WTC11 (cell line): ENCODE results near the gene DNAH9. TPM values are rescaled to one million over a fixed set of nuclear protein-coding genes. Genes with fewer than 3 reads are reported as not detected.

ENCODE experiments used
- ATAC-seq: fragments of 200-7000 bp; cut with Tn5 transposase; 2 replicates; pipeline ENCODE4 v1.10.0; 2021; ENCODE audit warnings: mild to moderate bottlenecking, moderate library complexity
- CTCF ChIA-PET: fragments of 300-600 bp; sonication (Branson Sonifier 250); formaldehyde crosslinking; loops from one replicate; lab custom pipeline; 2021; ENCODE audit warnings: antibody characterized with exemption; lab: Charles Lee
- POLR2A ChIA-PET: fragments of 350-600 bp; sonication (Branson Sonifier 250); formaldehyde crosslinking; loops from one replicate; lab custom pipeline; 2021; ENCODE audit warnings: antibody characterized with exemption; lab: Charles Lee
- DNase-seq: peaks from one replicate; pipeline ENCODE4 v3.0.0; 2021; ENCODE audit warnings: low spot score
- H3K27ac Mint-ChIP-seq: 2 replicates; pipeline ENCODE4 v1.8.0; 2021; ENCODE audit warnings: mixed read lengths
- H3K27me3 Mint-ChIP-seq: 2 replicates; pipeline ENCODE4 v1.8.0; 2021; ENCODE audit warnings: low read depth, mild to moderate bottlenecking, moderate library complexity, mixed read lengths
- H3K36me3 Mint-ChIP-seq: 2 replicates; pipeline ENCODE4 v1.8.0; 2021; ENCODE audit warnings: mixed read lengths
- H3K4me1 Mint-ChIP-seq: 2 replicates; pipeline ENCODE4 v1.8.0; 2022; ENCODE audit warnings: mixed read lengths
- H3K4me3 Mint-ChIP-seq: 2 replicates; pipeline ENCODE4 v1.8.0; 2021; ENCODE audit warnings: mild to moderate bottlenecking, moderate library complexity, mixed read lengths
- H3K9me3 Mint-ChIP-seq: 2 replicates; pipeline ENCODE4 v1.8.0; 2021; ENCODE audit warnings: mixed read lengths
- ATF2 ChIP-seq: sonication (generic); formaldehyde crosslinking; IDR thresholded peaks from 2 replicates; pipeline ENCODE4 v1.8.1; 2022; ENCODE audit warnings: low read depth, missing genetic modification reagents, borderline replicate concordance
- CDX4 ChIP-seq: fragments of 250-450 bp; sonication (Bioruptor Pico); IDR thresholded peaks from 2 replicates; pipeline ENCODE4 v1.9.0; 2021; ENCODE audit warnings: moderate library complexity, mild to moderate bottlenecking, inconsistent platforms, borderline replicate concordance
- E2F5 ChIP-seq: sonication (generic); formaldehyde crosslinking; IDR thresholded peaks from 2 replicates; pipeline ENCODE4 v1.8.1; 2022; ENCODE audit warnings: mild to moderate bottlenecking, moderate library complexity, missing genetic modification reagents
- ERG ChIP-seq: fragments of 250-450 bp; sonication (Bioruptor Pico); IDR thresholded peaks from 2 replicates; pipeline ENCODE4 v1.8.0; 2021; ENCODE audit warnings: mild to moderate bottlenecking
- GTF2I ChIP-seq: fragments of 250-450 bp; sonication (Bioruptor Pico); conservative IDR thresholded peaks from 2 replicates; pipeline ENCODE4 v1.4.0; 2021; ENCODE audit warnings: mild to moderate bottlenecking
- IRF2 ChIP-seq: sonication (generic); formaldehyde crosslinking; IDR thresholded peaks from 2 replicates; pipeline ENCODE4 v1.8.0; 2022; ENCODE audit warnings: low read depth, missing genetic modification reagents, borderline replicate concordance
- JAZF1 ChIP-seq: fragments of 250-450 bp; sonication (Bioruptor Pico); IDR thresholded peaks from 2 replicates; pipeline ENCODE4 v1.9.0; 2021; ENCODE audit warnings: moderate library complexity, mild to moderate bottlenecking, inconsistent platforms
- JUN ChIP-seq: sonication (generic); formaldehyde crosslinking; IDR thresholded peaks from 2 replicates; pipeline ENCODE4 v1.8.0; 2023; ENCODE audit warnings: mild to moderate bottlenecking, missing genetic modification reagents
- MXD4 ChIP-seq: fragments of 250-450 bp; sonication (Bioruptor Pico); IDR thresholded peaks from 2 replicates; pipeline ENCODE4 v1.8.0; 2021; ENCODE audit warnings: mild to moderate bottlenecking, moderate library complexity, borderline replicate concordance
- PREB ChIP-seq: sonication (generic); formaldehyde crosslinking; IDR thresholded peaks from 2 replicates; pipeline ENCODE4 v1.8.1; 2022; ENCODE audit warnings: mild to moderate bottlenecking, missing genetic modification reagents, moderate library complexity, borderline replicate concordance
- PRRX2 ChIP-seq: fragments of 250-450 bp; sonication (Bioruptor Pico); IDR thresholded peaks from 2 replicates; pipeline ENCODE4 v1.8.0; 2021; ENCODE audit warnings: mild to moderate bottlenecking
- RORB ChIP-seq: fragments of 250-450 bp; sonication (Bioruptor Pico); IDR thresholded peaks from 2 replicates; pipeline ENCODE4 v1.9.0; 2021; ENCODE audit warnings: mild to moderate bottlenecking
- TEAD4 ChIP-seq: sonication (generic); formaldehyde crosslinking; IDR thresholded peaks from 2 replicates; pipeline ENCODE4 v1.8.0; 2022; ENCODE audit warnings: mild to moderate bottlenecking, missing genetic modification reagents
- USF1 ChIP-seq: sonication (generic); formaldehyde crosslinking; IDR thresholded peaks from 2 replicates; pipeline ENCODE4 v1.8.0; 2022; ENCODE audit warnings: mild to moderate bottlenecking, missing genetic modification reagents
- ZMAT4 ChIP-seq: fragments of 250-450 bp; sonication (Bioruptor Pico); IDR thresholded peaks from 2 replicates; pipeline ENCODE4 v1.9.0; 2021; ENCODE audit warnings: mild to moderate bottlenecking
- ZNF121 ChIP-seq: sonication (generic); formaldehyde crosslinking; IDR thresholded peaks from 2 replicates; pipeline ENCODE4 v1.8.0; 2023; ENCODE audit warnings: missing genetic modification reagents
- ZNF263 ChIP-seq: sonication (generic); formaldehyde crosslinking; IDR thresholded peaks from 2 replicates; pipeline ENCODE4 v1.8.1; 2022; ENCODE audit warnings: low read depth, mild to moderate bottlenecking, moderate library complexity, missing genetic modification reagents
- ZNF317 ChIP-seq: sonication (generic); formaldehyde crosslinking; IDR thresholded peaks from 2 replicates; pipeline ENCODE4 v1.8.1; 2023; ENCODE audit warnings: low read depth, mild to moderate bottlenecking, moderate library complexity, missing genetic modification reagents, borderline replicate concordance
- ZNF423 ChIP-seq: fragments of 250-450 bp; sonication (Bioruptor Pico); IDR thresholded peaks from 2 replicates; pipeline ENCODE4 v2.1.2; 2022; ENCODE audit warnings: mild to moderate bottlenecking, moderate library complexity
- total RNA-seq: library from RNA; stranded (reverse); gene quantifications from 3 replicates; pipeline ENCODE4 v1.2.3, GENCODE V29; 2021

Gene DNAH9
- total RNA-seq, 1 experiment from 2014 or later: 0.31 TPM

- Mint-ChIP-seq H3K4me1 (peaks cover 23% of the 10 kb centered on the region), H3K36me3 (peaks cover 24% of the 10 kb centered on the region), H3K9me3 (peaks cover 56% of the 10 kb centered on the region), H3K27ac (no peak overlapping the region), H3K4me3 (no peak overlapping the region), H3K27me3 (no peaks in the 10 kb centered on the region)
- ATAC-seq: no peak
- no peak for DNase-seq
- ChIA-PET POLR2A (no interaction called here), CTCF (interaction anchor here (1.0 kb wide), 1 partner anchor 110 kb away, joined by 3 read pairs; no protein-coding TSS in a partner anchor)
- TF ChIP-seq CDX4 (CRISPR knock-in tag) (no peak), JUN (no peak), RORB (CRISPR knock-in tag) (no peak), ZNF263 (CRISPR knock-in tag) (no peak), PRRX2 (CRISPR knock-in tag) (no peak), ERG (no peak), GTF2I (CRISPR knock-in tag) (no peak), E2F5 (CRISPR knock-in tag) (no peak), IRF2 (CRISPR knock-in tag) (no peak), ZNF121 (CRISPR knock-in tag) (no peak), USF1 (no peak), ZNF423 (CRISPR knock-in tag) (no peak), MXD4 (CRISPR knock-in tag) (no peak), ZNF317 (CRISPR knock-in tag) (no peak)
Observed at GRCh38 chr17:11852912-11853311, 254.6 kb downstream of the DNAH9 start.

- ATAC-seq: no peak
- H3K9me3 Mint-ChIP-seq: peaks cover 58% of the 10 kb centered on the region
- TF ChIP-seq TEAD4 (CRISPR knock-in tag): no peak
- TF ChIP-seq ATF2: no peak
- TF ChIP-seq PRRX2 (CRISPR knock-in tag): no peak
- no peak for TF ChIP-seq JAZF1 (CRISPR knock-in tag)
- TF ChIP-seq ZMAT4 (CRISPR knock-in tag): no peak
- TF ChIP-seq PREB (CRISPR knock-in tag): no peak
- TF ChIP-seq, all 79 proteins: peak for 0
- H3K4me3 Mint-ChIP-seq: no peak overlapping the region
- POLR2A ChIA-PET: no interaction called here
- peaks cover 22% of the 10 kb centered on the region for H3K36me3 Mint-ChIP-seq
- H3K4me1 Mint-ChIP-seq: peaks cover 23% of the 10 kb centered on the region
- no peak for DNase-seq
- CTCF ChIA-PET: interaction anchor here (0.6 to 1.0 kb wide), 2 partner anchors 110 to 320 kb away, joined by 3 to 4 read pairs; no protein-coding TSS in a partner anchor
- no peak overlapping the region for H3K27ac Mint-ChIP-seq
- no peaks in the 10 kb centered on the region for H3K27me3 Mint-ChIP-seq
Observed at GRCh38 chr17:11853321-11854151, 255.3 kb downstream of the DNAH9 start.
